Sigmoid colon (tissue), 4 donors: ENCODE results near the gene RGS7BP.

ENCODE experiments used
- EP300 ChIP-seq, 4 donors: sonication (generic); formaldehyde crosslinking; IDR thresholded peaks; one replicate each; pipeline ENCODE4 v1.6.1; 2017; ENCODE audit warnings: antibody characterized with exemption in 4 of 4
- POLR2A ChIP-seq, 2 donors: fragments of 450-650 bp; IDR thresholded peaks; one replicate each; pipeline ENCODE4 v1.6.1; 2016; ENCODE audit warnings: antibody characterized with exemption in 2 of 2, mild to moderate bottlenecking in 2 of 2, moderate library complexity in 2 of 2
- POLR2AphosphoS5 ChIP-seq, 4 donors: sonication (generic); formaldehyde crosslinking; IDR thresholded peaks; one replicate each; pipeline ENCODE4 v1.6.1; 2017; ENCODE audit warnings: antibody characterized with exemption in 4 of 4
- TF ChIP-seq, protein P1 (sequence below), 4 experiments: fragments of 450-650 bp in 3 of 4; fragments of 200-600 bp in 1 of 4; IDR thresholded peaks; one replicate each; pipeline ENCODE4 v1.5.1; 2016 to 2019; ENCODE audit warnings: antibody characterized with exemption in 4 of 4, mild to moderate bottlenecking in 3 of 4, moderate library complexity in 2 of 4

DNA sequence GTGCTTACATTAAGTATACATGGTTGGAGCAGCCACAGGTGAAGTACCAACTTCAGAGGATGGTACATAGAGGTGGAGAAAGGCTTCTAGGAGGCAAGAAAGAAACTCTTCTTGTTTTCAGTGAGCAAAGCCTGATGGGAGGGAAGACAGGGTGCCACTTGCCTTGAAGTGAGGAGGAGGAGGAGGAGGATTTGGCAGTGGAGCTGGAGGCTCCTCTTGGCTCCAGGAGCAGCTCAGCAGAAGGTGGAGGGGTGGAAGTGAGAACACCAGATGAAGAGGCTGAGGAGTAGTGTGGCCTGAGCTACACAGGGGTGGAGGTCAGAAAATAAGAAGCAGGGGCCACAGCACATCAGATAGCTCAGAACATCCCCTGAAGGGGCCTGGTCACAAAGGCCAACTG is 93.4 kb downstream of the RGS7BP start:
- no peak for TF ChIP-seq POLR2A (IDR thresholded peaks at IDR 0.05)
- TF ChIP-seq, protein P1, sequence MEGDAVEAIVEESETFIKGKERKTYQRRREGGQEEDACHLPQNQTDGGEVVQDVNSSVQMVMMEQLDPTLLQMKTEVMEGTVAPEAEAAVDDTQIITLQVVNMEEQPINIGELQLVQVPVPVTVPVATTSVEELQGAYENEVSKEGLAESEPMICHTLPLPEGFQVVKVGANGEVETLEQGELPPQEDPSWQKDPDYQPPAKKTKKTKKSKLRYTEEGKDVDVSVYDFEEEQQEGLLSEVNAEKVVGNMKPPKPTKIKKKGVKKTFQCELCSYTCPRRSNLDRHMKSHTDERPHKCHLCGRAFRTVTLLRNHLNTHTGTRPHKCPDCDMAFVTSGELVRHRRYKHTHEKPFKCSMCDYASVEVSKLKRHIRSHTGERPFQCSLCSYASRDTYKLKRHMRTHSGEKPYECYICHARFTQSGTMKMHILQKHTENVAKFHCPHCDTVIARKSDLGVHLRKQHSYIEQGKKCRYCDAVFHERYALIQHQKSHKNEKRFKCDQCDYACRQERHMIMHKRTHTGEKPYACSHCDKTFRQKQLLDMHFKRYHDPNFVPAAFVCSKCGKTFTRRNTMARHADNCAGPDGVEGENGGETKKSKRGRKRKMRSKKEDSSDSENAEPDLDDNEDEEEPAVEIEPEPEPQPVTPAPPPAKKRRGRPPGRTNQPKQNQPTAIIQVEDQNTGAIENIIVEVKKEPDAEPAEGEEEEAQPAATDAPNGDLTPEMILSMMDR (IDR thresholded peaks at IDR 0.05): no peak
- no peak for TF ChIP-seq POLR2AphosphoS5 (IDR thresholded peaks at IDR 0.05)
- TF ChIP-seq EP300 (IDR thresholded peaks at IDR 0.05): no peak
